Keratinocyte (primary cell): ENCODE results near the gene SETX. TPM values are rescaled to one million over a fixed set of nuclear protein-coding genes. Genes with fewer than 3 reads are reported as not detected.

Experiments
- DNase-seq: peaks from one replicate; pipeline ENCODE4 v3.0.0-alpha.2; 2011; ENCODE audit warnings: low read depth, missing footprints, low spot score
- FAIRE-seq: peaks from 2 replicates; lab custom pipeline; 2011; peaks lifted over from hg19 to GRCh38; lab: Jason Lieb, UNC
- H2AFZ ChIP-seq: 2 replicates; pipeline ENCODE4 v1.6.0; 2012; ENCODE audit warnings: low read length, control low read depth, inconsistent platforms; ENCODE audit not compliant: control insufficient read depth
- H3K27ac ChIP-seq: 2 replicates; pipeline ENCODE4 v1.5.1; 2011; ENCODE audit warnings: low read length; ENCODE audit not compliant: control insufficient read depth, insufficient read depth
- H3K27me3 ChIP-seq: 3 replicates; pipeline ENCODE4 v1.6.0; 2011; ENCODE audit warnings: low read length; ENCODE audit not compliant: control insufficient read depth, insufficient read depth; ENCODE audit errors: extremely low read depth
- H3K36me3 ChIP-seq, 2 experiments: 2 replicates in 1 of 2; 3 replicates in 1 of 2; pipeline ENCODE4 v1.5.1; 2011; ENCODE audit warnings: low read length in 2 of 2, mild to moderate bottlenecking in 1 of 2; ENCODE audit not compliant: control insufficient read depth in 2 of 2, insufficient read depth in 2 of 2; ENCODE audit errors: extremely low read depth in 1 of 2
- H3K4me1 ChIP-seq: 3 replicates; pipeline ENCODE4 v1.5.1; 2011; ENCODE audit warnings: low read length; ENCODE audit not compliant: control insufficient read depth, insufficient read depth; ENCODE audit errors: extremely low read depth
- H3K4me2 ChIP-seq: 3 replicates; pipeline ENCODE4 v1.6.0; 2011; ENCODE audit warnings: low read depth, low read length; ENCODE audit not compliant: control insufficient read depth, insufficient read depth; ENCODE audit errors: extremely low read depth
- H3K4me3 ChIP-seq, 3 experiments: fragments of 200-600 bp in 1 of 3; sonication (generic) in 1 of 3; 2 replicates in 2 of 3; 3 replicates in 1 of 3; pipeline ENCODE4 v1.5.1; 2011 to 2016; ENCODE audit warnings: low read length in 3 of 3, mild to moderate bottlenecking in 3 of 3, control low read depth in 2 of 3, inconsistent platforms in 1 of 3, low read depth in 1 of 3, mixed read lengths in 1 of 3, mixed run types in 1 of 3, moderate library complexity in 1 of 3; ENCODE audit not compliant: control insufficient read depth in 2 of 3, insufficient read depth in 2 of 3; ENCODE audit errors: extremely low read depth in 1 of 3
- H3K79me2 ChIP-seq: 2 replicates; pipeline ENCODE4 v1.6.0; 2012; ENCODE audit warnings: low read length; ENCODE audit not compliant: control insufficient read depth, insufficient read depth
- H3K9ac ChIP-seq: 3 replicates; pipeline ENCODE4 v1.6.0; 2011; ENCODE audit warnings: low read length; ENCODE audit not compliant: control insufficient read depth, insufficient read depth; ENCODE audit errors: extremely low read depth
- H3K9me1 ChIP-seq: 3 replicates; pipeline ENCODE4 v1.6.0; 2011; ENCODE audit warnings: low read length; ENCODE audit not compliant: control insufficient read depth, insufficient read depth; ENCODE audit errors: extremely low read depth
- H3K9me3 ChIP-seq: 2 replicates; pipeline ENCODE4 v1.5.1; 2012; ENCODE audit warnings: low read depth, low read length; ENCODE audit not compliant: control insufficient read depth
- H4K20me1 ChIP-seq: 3 replicates; pipeline ENCODE4 v1.6.0; 2011; ENCODE audit warnings: low read length; ENCODE audit not compliant: control insufficient read depth, insufficient read depth; ENCODE audit errors: extremely low read depth
- CTCF ChIP-seq, 3 experiments: IDR thresholded peaks in 1 of 3; conservative IDR thresholded peaks in 1 of 3; optimal IDR thresholded peaks in 1 of 3; 2 replicates in 2 of 3; 3 replicates in 1 of 3; pipeline versions ENCODE3 to v1.5.1; 2011; ENCODE audit warnings: low read length in 3 of 3, mild to moderate bottlenecking in 3 of 3, moderate library complexity in 2 of 3, control low read depth in 1 of 3, inconsistent platforms in 1 of 3; ENCODE audit not compliant: insufficient read depth in 2 of 3; ENCODE audit errors: extremely low read depth in 1 of 3
- EZH2 ChIP-seq: IDR thresholded peaks from one replicate; pipeline ENCODE4 v1.6.1; 2012; ENCODE audit warnings: inconsistent platforms, mild to moderate bottlenecking, low read length, moderate library complexity
- dilution Hi-C: fragments of 300-500 bp; cut with MboI; formaldehyde crosslinking; loops from one replicate; pipeline ENCODE4 v1.7.0; 2020; ENCODE audit warnings: low sequenced_read_pairs; ENCODE audit not compliant: extremely low pct_ligation_motif_present
- polyA plus RNA-seq, 5 experiments: library from polyadenylated mRNA; depleted of rRNA in 3 of 5; stranded (reverse) in 3 of 5; stranded (forward) in 1 of 5; unstranded in 1 of 5; fragments of >200 nt; gene quantifications; 1 replicate in 1 of 5; 2 replicates in 3 of 5; 3 replicates in 1 of 5; pipeline versions ENCODE4 v1.2.1 to v1.2.3, GENCODE V29; 2011 to 2012; ENCODE audit warnings: missing spikeins in 2 of 5, low read depth in 1 of 5, low replicate concordance in 1 of 5

SETX gene
- polyA plus RNA-seq, 1 donor (not counting 4 experiments of a cell fraction or from before 2014, with no cell fraction given), result 23.8 TPM

- no peaks in the 10 kb centered on the region for H3K4me1 ChIP-seq
- H3K79me2 ChIP-seq, result peaks cover 2% of the 10 kb centered on the region
- FAIRE-seq, result no peak
- no peaks in the 10 kb centered on the region for H3K9me3 ChIP-seq
- DNase-seq, result no peak
- TF ChIP-seq EZH2 (no peak), CTCF (optimal IDR thresholded peaks at IDR 0.05 in 1 of 3, IDR thresholded peaks at IDR 0.05 in 1 of 3, conservative IDR thresholded peaks at IDR 0.05 in 1 of 3; ENCODE audit: extremely low read depth in 1 of 3, insufficient read depth in 2 of 3, low read length in 3 of 3) (no peak)
- no peaks in the 10 kb centered on the region for H3K27me3 ChIP-seq
- H3K9me1 ChIP-seq, result no peaks in the 10 kb centered on the region
- H3K27ac ChIP-seq, result no peak overlapping the region
- no peak overlapping the region for H3K4me3 ChIP-seq
- H3K9ac ChIP-seq, result no peak overlapping the region
- H3K4me2 ChIP-seq, result no peak overlapping the region
- peaks cover 21 to 47% of the 10 kb centered on the region in 2 experiments for H3K36me3 ChIP-seq
- no peaks in the 10 kb centered on the region for H4K20me1 ChIP-seq
- dilution Hi-C loops, result no loop called here
- no peak overlapping the region for H2AFZ ChIP-seq
These were observed 59.6 kb downstream of the SETX start for GRCh38 chr9:132295181-132295580.

GRCh38 chr9:132293145-132293721 is 61.6 kb downstream of the SETX start:
- no peak overlapping the region for H3K27ac ChIP-seq
- dilution Hi-C loops, result no loop called here
- no peak overlapping the region for H2AFZ ChIP-seq
- peaks cover 2% of the 10 kb centered on the region for H3K79me2 ChIP-seq
- FAIRE-seq (no peak), DNase-seq (no peak)
- no peak overlapping the region for H3K9ac ChIP-seq
- no peaks in the 10 kb centered on the region for H3K27me3 ChIP-seq
- no peaks in the 10 kb centered on the region for H3K9me3 ChIP-seq
- H4K20me1 ChIP-seq, result no peaks in the 10 kb centered on the region
- no peaks in the 10 kb centered on the region for H3K9me1 ChIP-seq
- H3K36me3 ChIP-seq, result peaks cover 13 to 32% of the 10 kb centered on the region in 2 experiments
- no peaks in the 10 kb centered on the region for H3K4me1 ChIP-seq
- H3K4me2 ChIP-seq, result no peak overlapping the region
- TF ChIP-seq CTCF (optimal IDR thresholded peaks at IDR 0.05 in 1 of 3, IDR thresholded peaks at IDR 0.05 in 1 of 3, conservative IDR thresholded peaks at IDR 0.05 in 1 of 3; ENCODE audit: extremely low read depth in 1 of 3, insufficient read depth in 2 of 3, low read length in 3 of 3), result no peak
- no peak for TF ChIP-seq EZH2
- H3K4me3 ChIP-seq, result no peak overlapping the region
